Neural cell (in vitro differentiated cells): ENCODE data around the gene TCF4.

Experiments used
- EP300 ChIP-seq: fragments of 450-650 bp; conservative IDR thresholded peaks from 2 replicates; pipeline ENCODE4 v1.6.1; 2014; ENCODE audit warnings: antibody characterized with exemption, mild to moderate bottlenecking, moderate library complexity; ENCODE audit not compliant: poor library complexity, severe bottlenecking
- EZH2 ChIP-seq: fragments of 200-600, 300-800 bp; shearing (Covaris generic), sonication (generic); IDR thresholded peaks from 2 replicates; pipeline ENCODE4 v1.6.1; 2014; ENCODE audit warnings: antibody characterized with exemption, low read length, borderline replicate concordance, mild to moderate bottlenecking; ENCODE audit not compliant: insufficient read depth, poor library complexity, severe bottlenecking
- TF ChIP-seq, protein P1 (sequence below): fragments of 450-650 bp; IDR thresholded peaks from 2 replicates; pipeline ENCODE4 v1.5.1; 2014; ENCODE audit warnings: antibody characterized with exemption, mild to moderate bottlenecking, moderate library complexity; ENCODE audit not compliant: poor library complexity, severe bottlenecking

DNA sequence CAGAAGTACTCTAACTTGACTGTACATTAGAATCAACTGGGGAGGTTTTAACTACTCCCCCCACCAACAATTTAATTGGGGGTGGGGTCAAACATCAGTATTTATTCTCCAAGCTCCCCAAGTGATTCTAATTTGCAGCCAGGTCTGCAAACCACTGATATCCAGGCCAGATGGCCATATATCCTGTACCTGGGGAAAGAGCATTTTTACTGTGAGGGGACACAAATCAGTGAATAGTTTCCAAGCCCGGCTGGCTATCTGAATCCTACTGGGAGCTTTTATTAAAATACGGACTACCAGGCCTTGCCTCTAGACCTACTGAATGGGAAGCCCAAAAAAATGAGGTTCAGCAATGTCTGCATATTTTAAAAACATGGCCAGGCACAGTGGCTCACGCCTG, 88.5 kb downstream of the TCF4 start:
- TF ChIP-seq, protein P1, sequence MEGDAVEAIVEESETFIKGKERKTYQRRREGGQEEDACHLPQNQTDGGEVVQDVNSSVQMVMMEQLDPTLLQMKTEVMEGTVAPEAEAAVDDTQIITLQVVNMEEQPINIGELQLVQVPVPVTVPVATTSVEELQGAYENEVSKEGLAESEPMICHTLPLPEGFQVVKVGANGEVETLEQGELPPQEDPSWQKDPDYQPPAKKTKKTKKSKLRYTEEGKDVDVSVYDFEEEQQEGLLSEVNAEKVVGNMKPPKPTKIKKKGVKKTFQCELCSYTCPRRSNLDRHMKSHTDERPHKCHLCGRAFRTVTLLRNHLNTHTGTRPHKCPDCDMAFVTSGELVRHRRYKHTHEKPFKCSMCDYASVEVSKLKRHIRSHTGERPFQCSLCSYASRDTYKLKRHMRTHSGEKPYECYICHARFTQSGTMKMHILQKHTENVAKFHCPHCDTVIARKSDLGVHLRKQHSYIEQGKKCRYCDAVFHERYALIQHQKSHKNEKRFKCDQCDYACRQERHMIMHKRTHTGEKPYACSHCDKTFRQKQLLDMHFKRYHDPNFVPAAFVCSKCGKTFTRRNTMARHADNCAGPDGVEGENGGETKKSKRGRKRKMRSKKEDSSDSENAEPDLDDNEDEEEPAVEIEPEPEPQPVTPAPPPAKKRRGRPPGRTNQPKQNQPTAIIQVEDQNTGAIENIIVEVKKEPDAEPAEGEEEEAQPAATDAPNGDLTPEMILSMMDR: no peak
- TF ChIP-seq EP300 (no peak), EZH2 (no peak)
